Thoracic aorta (tissue), 2 donors: ENCODE results near the gene ANKRD36. TPM values are rescaled to one million over a fixed set of nuclear protein-coding genes. Genes with fewer than 3 reads are reported as not detected.
"Not testable (repeated sequence)": the region's sequence is repeated elsewhere in the genome, so short reads cannot be mapped to it uniquely, and the experiment has no call there.

Source experiments
- ATAC-seq: fragments of 150-250 bp; one replicate; pipeline ENCODE4 v1.8.0; 2017; ENCODE audit warnings: low read depth; ENCODE audit not compliant: insufficient number of reproducible peaks, low FRiP score
- DNase-seq: peaks from one replicate; pipeline ENCODE4 v3.0.0-alpha.2; 2020; ENCODE audit warnings: low spot score
- H3K27ac ChIP-seq, 2 donors: fragments of 200-600 bp; sonication (generic); 1 replicate in 1 of 2; 2 replicates in 1 of 2; pipeline ENCODE4 v1.5.1; 2016; ENCODE audit warnings: mild to moderate bottlenecking in 2 of 2, moderate library complexity in 2 of 2
- H3K27me3 ChIP-seq: fragments of 200-600 bp; sonication (generic); replicated peaks from 2 replicates; pipeline ENCODE4 v1.6.0; 2016; ENCODE audit warnings: mild to moderate bottlenecking; ENCODE audit not compliant: insufficient read depth
- H3K36me3 ChIP-seq: fragments of 200-600 bp; sonication (generic); one replicate; pipeline ENCODE4 v1.5.1; 2016
- H3K4me1 ChIP-seq, 2 donors: fragments of 200-600 bp; sonication (generic); 1 replicate in 1 of 2; 2 replicates in 1 of 2; pipeline versions ENCODE4 v1.5.1 to v1.6.0; 2016; ENCODE audit warnings: low read depth in 2 of 2, mild to moderate bottlenecking in 1 of 2; ENCODE audit not compliant: control insufficient read depth in 1 of 2
- H3K4me3 ChIP-seq: fragments of 200-600 bp; sonication (generic); 2 replicates; pipeline ENCODE4 v1.5.1; 2016; ENCODE audit warnings: mild to moderate bottlenecking
- H3K9me3 ChIP-seq: fragments of 200-600 bp; sonication (generic); 2 replicates; pipeline ENCODE4 v1.5.1; 2016
- total RNA-seq, 2 donors: library from RNA; depleted of rRNA; stranded (reverse); fragments of >200 nt; gene quantifications; one replicate each; pipeline versions ENCODE4 v1.1.0 to v1.2.3, GENCODE V29; 2016
- TF ChIP-seq, protein P1 (sequence below): fragments of 200-600 bp; sonication (generic); IDR thresholded peaks from one replicate; pipeline ENCODE4 v1.5.1; 2019; ENCODE audit warnings: antibody characterized with exemption

Gene ANKRD36
- total RNA-seq = 10 to 100 TPM; 48.5 to 54.3 TPM

DNA sequence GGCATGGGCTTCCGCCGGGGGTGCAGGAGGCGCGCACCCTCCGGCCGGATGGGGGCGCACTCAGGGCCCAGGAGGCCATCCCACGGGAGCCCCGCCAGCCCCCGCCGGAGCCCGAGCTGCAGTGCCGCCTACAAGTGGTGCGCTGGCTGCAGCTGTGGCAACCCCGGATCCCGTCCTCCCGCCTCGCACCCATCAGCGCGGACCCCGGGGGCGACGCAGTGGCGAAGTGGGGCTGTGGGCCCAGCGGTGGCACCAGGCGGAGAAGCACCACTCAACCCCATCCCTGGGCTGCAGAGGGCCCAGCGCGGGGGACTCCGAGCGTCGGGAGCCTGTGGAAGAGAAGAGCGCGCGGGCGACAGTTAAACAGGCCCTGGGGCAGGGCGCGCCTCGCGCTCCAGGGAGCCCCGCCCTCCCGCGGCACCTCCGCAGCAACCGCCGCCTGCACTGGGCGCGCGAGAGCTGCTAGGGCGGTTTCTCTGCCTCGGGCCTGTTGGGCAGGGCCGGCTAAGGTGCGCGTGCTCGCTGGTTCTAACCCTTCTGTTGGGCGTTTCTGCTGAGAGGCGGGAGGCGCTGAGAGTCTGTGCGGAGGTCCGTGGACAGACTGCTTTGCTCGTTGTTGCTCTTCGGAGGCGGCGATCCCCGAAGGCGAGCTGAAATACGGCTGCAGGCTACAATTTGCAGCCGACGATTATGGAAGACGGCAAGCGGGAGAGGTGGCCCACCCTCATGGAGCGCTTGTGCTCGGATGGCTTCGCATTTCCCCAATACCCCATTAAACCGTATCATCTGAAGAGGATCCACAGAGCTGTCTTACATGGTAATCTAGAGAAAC is at the start of gene ANKRD36:
TSS of gene ANKRD36 (plus strand) at position 104 of the 832 bp plus-strand sequence. CDS start at position 691, 587 bp downstream.
- H3K9me3 ChIP-seq, H3K27me3 ChIP-seq, H3K4me1 ChIP-seq, H3K36me3 ChIP-seq: not testable (repeated sequence)
- DNase-seq (peak; percentile 27), ATAC-seq (peak; percentile 65)
- TF ChIP-seq, protein P1, sequence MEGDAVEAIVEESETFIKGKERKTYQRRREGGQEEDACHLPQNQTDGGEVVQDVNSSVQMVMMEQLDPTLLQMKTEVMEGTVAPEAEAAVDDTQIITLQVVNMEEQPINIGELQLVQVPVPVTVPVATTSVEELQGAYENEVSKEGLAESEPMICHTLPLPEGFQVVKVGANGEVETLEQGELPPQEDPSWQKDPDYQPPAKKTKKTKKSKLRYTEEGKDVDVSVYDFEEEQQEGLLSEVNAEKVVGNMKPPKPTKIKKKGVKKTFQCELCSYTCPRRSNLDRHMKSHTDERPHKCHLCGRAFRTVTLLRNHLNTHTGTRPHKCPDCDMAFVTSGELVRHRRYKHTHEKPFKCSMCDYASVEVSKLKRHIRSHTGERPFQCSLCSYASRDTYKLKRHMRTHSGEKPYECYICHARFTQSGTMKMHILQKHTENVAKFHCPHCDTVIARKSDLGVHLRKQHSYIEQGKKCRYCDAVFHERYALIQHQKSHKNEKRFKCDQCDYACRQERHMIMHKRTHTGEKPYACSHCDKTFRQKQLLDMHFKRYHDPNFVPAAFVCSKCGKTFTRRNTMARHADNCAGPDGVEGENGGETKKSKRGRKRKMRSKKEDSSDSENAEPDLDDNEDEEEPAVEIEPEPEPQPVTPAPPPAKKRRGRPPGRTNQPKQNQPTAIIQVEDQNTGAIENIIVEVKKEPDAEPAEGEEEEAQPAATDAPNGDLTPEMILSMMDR = peak; percentile 20
- Histone ChIP-seq H3K27ac (peak within 1 kb of the TSS; percentile 87 to 91), H3K4me3 (peak within 1 kb of the TSS; percentile 90)

DNA sequence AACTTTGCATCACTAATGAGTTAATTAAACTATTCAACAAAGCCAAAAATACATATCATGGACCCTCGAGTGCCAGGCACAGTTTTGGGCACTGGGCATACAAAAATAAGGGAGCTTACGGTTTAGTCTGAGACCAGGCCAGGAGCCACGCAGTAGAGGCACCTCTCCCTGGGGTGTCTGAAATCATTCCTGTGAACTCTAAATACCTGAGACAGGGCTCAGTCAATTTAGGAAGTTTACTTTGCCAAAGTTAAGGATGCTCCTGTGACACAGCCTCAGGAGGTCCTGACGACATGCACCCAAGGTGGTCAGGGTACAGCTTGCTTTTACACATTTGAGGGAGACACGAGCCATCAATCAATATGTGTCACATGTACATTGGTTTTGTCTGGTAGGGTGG is 46.9 kb upstream of the ANKRD36 start:
- not testable (repeated sequence) for H3K27me3 ChIP-seq, DNase-seq, H3K27ac ChIP-seq, H3K4me1 ChIP-seq, H3K36me3 ChIP-seq, ATAC-seq, H3K9me3 ChIP-seq, H3K4me3 ChIP-seq

DNA sequence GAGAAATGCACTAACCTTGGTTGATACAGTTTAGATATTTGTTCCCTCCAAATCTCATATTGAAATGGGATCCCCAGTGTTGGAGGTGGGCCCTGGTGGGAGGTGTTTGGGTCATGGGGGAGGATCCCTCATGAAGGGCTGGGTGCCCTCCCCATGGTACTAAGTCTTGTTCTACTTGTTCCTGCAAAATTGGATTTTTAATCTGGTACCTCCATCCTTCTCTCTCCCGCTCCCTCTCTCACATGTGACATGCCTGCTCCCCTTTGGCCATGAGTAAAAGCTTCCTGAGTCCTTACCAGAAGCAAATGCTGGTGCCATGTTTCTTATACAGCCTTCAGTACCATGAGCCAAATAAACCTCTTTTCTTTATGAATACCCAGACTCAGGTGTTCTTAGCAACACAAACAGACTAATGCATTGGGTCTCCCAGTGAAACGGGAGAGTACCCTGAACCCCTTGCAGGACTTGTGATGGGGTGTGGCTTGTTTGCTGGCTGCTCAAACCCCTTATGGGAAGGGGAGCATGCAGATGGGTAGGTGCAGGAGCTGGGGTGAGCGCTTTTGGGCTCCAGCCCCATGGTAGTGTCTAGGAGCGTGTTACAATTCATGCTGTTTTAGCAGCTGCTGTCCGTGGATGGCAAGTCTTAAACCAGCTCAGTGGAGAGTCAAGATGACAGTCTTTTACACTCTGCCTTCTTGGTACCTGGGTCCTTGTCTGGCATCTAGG is 45.5 kb upstream of the ANKRD36 start:
- no peaks in the 10 kb centered on the region for H3K36me3 ChIP-seq
- no peaks in the 10 kb centered on the region for H3K9me3 ChIP-seq
- no peaks in the 10 kb centered on the region for H3K4me1 ChIP-seq
- H3K27ac ChIP-seq = no peak overlapping the region
- DNase-seq = no peak
- TF ChIP-seq, protein P1 = no peak
- no peaks in the 10 kb centered on the region for H3K27me3 ChIP-seq
- H3K4me3 ChIP-seq = no peak overlapping the region
- peak; percentile 33 for ATAC-seq

DNA sequence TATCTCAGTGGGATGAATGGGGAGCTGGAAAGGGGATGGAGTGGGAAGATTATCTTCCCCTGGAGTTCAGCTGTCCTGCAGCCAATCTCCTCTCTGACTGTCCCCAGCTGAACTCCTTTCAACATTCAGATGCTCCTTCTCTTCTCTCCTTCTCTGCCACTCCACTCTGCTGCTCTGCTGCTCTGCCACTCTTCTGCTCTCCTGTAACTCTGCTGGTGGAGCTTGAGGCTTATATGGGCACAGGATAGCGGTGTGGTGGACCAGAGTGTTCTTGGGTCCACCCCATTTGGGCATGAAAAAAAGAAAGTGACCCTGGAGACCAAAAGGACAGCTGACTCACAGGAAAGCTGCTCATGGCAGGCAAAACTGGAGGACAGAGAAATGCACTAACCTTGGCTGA is 44.9 kb upstream of the ANKRD36 start:
- Histone ChIP-seq H3K4me1 (no peaks in the 10 kb centered on the region), H3K27me3 (no peaks in the 10 kb centered on the region), H3K9me3 (no peaks in the 10 kb centered on the region), H3K4me3 (no peak overlapping the region), H3K27ac (no peak overlapping the region), H3K36me3 (no peaks in the 10 kb centered on the region)
- no peak for ATAC-seq
- no peak for DNase-seq
- TF ChIP-seq, protein P1 = no peak

DNA sequence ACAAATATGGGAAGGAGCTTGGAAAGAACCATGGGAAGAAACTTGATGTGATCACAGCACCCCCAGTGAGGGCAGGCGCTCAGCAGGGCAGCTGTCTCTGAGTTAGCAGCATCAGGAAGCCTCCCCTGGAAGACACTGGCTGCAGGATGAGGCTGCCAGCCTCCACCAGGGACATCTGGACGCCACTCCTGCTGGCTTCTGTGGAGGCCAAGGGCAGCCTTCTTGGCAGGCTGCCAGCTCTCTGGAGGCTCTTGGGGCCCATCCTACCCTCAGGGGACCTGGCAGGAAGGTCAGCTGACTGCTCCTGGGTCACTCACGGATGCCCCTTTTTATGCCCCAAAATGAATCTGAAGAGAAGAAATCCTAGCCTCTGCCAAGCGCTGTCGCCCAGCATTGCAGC is 44.2 kb upstream of the ANKRD36 start:
- H3K4me3 ChIP-seq, H3K27me3 ChIP-seq, DNase-seq, ATAC-seq, H3K9me3 ChIP-seq, H3K4me1 ChIP-seq, H3K27ac ChIP-seq, H3K36me3 ChIP-seq: not testable (repeated sequence)

DNA sequence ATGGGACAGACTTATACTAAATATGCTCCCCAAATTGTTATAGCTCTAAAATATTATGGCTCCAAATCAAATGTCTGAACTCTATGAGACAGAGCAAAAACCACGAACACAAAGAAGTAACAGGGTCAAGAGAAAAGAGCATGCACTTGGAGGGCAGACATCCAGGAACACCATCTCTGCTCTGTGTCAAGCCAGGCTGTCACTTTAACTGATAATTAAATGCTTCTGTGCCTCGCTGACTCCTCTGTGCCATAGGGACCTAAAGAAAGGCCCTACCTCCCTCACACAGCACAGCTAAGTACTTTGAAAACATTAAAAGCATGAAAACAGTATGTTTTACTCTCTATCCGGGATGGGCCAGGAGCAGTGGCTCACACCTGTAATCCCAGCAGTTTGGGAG is 42.0 kb upstream of the ANKRD36 start:
- not testable (repeated sequence) for DNase-seq, H3K4me1 ChIP-seq, H3K27ac ChIP-seq, H3K36me3 ChIP-seq, H3K9me3 ChIP-seq, ATAC-seq, H3K4me3 ChIP-seq, H3K27me3 ChIP-seq

DNA sequence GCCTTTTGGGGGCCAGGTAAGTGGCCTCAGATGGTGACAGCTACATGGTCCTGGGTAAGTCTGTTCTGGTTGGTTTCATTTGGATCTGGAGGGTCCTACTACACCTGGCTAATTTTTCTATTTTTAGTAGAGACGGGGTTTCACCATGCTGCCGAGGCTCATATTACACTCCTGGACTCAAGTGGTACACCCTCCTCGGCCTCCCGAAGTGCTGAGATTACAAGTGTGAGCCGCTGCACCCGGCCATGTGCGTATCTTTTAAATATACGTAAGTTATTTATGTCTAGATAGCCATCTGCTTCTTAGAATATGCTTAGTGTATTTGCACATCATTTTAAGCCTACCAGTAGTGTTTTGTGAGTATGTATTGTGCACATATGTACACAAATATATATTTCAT is 35.7 kb upstream of the ANKRD36 start:
- not testable (repeated sequence) for H3K9me3 ChIP-seq, H3K27me3 ChIP-seq, ATAC-seq, H3K36me3 ChIP-seq, H3K4me3 ChIP-seq, DNase-seq, H3K4me1 ChIP-seq, H3K27ac ChIP-seq

DNA sequence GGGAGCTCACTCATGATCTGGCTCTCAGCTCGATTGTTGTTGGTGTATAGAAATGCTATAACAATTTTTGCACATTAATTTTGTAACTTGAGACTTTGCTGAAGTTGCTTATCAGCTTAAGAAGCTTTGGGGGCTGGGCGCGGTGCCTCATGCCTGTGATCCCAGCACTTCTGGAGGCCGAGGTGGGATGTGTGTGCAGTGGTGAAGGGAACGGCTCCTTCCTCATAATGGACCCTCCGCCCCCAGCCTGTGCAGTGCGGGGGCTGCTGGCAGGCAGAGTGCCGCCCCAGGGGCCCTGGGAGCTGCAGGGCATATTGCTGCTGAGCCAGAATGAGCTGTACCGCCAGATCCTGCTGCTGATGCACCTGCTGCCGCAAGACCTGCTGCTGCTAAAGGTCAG is 32.1 kb upstream of the ANKRD36 start:
- not testable (repeated sequence) for H3K4me1 ChIP-seq, DNase-seq, H3K27ac ChIP-seq, H3K9me3 ChIP-seq, H3K27me3 ChIP-seq, ATAC-seq, H3K36me3 ChIP-seq, H3K4me3 ChIP-seq

DNA sequence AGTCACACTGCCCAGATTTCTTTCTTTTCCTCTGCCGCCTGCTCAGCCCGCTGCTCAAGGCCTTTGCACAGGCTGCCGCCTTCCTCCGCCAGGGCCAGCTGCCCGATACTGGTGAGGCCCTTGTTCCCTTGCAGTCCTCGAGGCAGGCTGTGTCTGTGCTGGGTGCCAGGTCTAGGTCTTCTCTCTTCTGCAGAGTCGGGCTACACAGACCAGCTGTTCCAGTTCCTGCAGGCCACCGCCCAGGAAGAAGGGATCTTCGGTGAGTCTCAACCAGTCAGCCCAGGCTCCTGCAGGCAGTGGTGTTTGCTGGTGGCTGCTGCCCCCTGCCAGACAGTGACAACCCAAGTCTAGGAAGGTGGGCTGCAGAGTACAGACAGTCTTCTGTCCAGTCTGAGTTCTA is 30.7 kb upstream of the ANKRD36 start:
- not testable (repeated sequence) for H3K27ac ChIP-seq, H3K4me1 ChIP-seq, ATAC-seq, DNase-seq, H3K36me3 ChIP-seq, H3K27me3 ChIP-seq, H3K4me3 ChIP-seq, H3K9me3 ChIP-seq
